Fibroblast of skin of right quadriceps (primary cell): ENCODE measurements around the gene MIP.
A peak's percentile ranks its signal among the peaks of the same experiment; 100 is the strongest.
"Not testable (repeated sequence)": the region's sequence is repeated elsewhere in the genome, so short reads cannot be mapped to it uniquely, and the experiment has no call there.

Source experiments
- DNase-seq: peaks from one replicate; pipeline ENCODE4 v3.0.0-alpha.2; 2013

The MIP gene

DNA sequence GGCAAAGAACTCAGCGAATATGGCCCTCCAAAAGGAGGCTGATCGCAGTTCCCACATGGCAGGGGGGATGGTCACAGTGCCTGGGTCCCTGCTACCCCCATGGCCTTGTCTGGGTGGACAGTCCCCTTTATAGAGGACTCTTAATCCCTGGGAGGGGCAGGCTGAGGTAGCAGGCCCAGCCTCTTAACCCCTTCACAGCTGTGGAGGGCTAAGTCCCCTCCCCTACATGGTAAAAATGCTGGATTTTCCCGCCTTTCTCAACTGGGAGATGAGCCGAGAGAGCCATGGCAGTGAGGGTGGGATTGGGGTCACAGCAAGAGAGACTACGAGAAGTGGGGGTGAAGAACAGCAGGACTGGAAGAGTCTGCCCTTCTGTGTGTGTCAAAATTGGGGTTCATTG, at the start of gene MIP:
Gene MIP, minus strand, starts transcription at position 101 of the 400 bp plus-strand sequence. Its CDS starts 44 bp downstream, at position 57.
- DNase-seq: no peak

DNA sequence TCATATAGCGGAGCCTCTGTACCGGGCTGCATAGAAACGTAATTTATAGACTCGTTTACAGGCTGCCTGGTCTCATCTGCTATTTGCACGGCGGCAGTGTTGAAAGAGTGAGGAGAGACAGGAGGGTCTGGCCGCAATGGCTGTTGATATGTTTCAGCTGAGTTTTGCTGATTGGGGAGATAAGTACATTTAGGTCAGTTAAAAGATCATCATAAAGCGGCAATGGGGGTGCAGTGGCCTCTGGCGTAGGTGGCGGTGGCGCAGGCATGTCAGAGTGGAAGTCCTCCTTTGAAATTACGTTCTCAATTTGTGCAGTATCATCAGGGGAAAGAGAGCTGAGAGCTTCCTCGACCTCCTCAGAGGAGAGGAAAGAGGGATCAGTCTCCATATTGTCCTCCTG, 45.4 kb upstream of the MIP start:
- not testable (repeated sequence) for DNase-seq

DNA sequence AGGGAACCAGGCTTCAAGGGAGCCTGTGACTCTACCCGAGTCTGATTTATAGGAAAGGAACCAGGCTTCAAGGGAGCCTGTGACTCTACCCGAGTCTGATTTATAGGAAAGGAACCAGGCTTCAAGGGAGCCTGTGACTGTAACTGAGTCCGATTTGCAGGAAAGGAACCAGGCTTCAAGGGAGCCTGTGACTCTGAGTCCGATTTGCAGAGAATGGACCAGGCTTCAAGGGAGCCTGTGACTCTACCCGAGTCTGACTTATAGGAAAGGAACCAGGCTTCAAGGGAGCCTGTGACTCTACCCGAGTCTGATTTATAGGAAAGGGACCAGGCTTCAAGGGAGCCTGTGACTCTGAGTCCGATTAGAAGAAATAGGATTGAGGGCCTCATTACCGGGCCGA, 45.0 kb upstream of the MIP start:
- not testable (repeated sequence) for DNase-seq

DNA sequence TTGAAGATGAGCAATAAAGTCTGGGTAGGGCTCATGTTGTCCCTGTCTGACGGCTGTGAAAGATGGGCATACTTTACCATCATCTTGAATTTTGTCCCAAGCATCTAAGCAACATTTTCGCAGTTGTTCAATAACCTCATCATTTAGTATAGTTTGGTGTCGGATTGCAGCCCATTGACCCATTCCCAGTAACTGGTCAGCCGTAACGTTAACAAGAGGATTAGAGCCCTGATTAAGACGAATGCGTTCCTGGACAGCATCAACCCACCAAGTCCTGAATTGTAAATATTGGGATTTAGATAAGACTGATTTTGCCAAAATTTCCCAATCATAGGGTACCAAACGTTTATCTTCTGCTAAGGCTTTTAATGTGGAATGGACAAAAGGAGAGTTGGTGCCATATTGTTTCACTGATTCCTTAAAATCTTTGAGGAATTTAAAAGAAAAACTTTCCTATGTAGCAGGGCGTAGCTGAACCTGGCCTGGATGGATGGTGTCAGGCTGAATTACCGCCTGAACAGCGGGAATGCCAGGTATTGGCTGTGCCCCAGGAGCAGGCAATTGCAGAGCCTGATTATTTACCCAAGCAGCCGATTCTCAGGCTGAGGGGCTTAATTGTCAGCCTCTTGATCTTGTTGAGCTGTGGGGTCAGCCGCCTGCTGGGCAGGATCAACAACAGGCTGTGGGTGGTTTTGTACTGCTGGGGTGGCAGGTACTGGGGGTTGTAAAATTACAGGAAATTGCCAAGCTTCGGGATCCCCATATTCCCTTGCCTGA, 43.9 kb upstream of the MIP start:
- DNase-seq: not testable (repeated sequence)

DNA sequence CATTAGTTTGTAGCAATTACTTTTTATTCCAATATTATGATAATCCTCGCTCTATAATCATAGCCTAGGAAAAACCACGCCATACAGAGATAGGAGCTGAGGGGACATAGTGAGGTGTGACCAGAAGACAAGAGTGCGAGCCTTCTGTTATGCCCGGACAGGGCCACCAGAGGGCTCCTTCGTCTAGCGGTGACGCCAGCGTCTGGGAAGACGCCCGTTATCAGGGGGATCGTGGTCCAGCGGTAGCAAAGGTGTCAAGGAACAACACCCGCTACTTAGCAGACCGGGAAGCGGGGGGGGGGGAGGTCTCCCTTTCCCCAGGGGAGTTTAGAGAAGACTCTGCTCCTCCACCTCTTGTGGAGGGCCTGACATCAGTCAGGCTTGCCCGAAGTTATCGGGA, 42.2 kb upstream of the MIP start:
- DNase-seq: not testable (repeated sequence)

DNA sequence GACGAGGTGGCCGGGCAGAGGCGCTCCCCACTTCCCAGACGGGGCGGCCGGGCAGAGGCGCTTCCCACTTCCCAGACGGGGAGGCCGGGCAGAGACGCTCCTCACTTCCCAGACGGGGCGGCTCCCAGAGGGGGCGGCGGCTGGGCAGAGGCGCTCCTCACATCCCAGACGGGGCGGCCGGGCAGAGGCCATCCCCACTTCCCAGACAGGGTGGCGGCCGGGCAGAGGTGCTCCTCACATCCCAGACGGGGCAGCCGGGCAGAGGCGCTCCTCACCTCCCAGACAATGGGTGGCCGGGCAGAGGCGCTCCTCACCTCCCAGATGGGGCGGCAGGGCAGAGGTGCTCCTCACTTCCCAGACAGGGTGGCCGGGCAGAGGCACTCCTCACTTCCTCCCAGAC, 40.0 kb upstream of the MIP start:
- DNase-seq: not testable (repeated sequence)

DNA sequence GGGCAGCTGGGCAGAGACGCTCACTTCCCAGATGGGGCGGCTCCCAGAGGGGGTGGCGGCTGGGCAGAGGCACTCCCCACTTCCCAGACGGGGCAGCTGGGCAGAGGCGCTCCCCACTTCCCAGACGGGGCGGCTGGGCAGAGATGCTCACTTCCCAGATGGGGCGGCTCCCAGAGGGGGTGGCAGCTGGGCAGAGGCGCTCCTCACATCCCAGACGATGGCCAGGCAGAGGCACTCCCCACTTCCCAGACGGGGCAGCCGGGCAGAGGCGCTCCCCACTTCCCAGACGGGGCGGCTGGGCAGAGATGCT, 39.6 kb upstream of the MIP start:
- not testable (repeated sequence) for DNase-seq

DNA sequence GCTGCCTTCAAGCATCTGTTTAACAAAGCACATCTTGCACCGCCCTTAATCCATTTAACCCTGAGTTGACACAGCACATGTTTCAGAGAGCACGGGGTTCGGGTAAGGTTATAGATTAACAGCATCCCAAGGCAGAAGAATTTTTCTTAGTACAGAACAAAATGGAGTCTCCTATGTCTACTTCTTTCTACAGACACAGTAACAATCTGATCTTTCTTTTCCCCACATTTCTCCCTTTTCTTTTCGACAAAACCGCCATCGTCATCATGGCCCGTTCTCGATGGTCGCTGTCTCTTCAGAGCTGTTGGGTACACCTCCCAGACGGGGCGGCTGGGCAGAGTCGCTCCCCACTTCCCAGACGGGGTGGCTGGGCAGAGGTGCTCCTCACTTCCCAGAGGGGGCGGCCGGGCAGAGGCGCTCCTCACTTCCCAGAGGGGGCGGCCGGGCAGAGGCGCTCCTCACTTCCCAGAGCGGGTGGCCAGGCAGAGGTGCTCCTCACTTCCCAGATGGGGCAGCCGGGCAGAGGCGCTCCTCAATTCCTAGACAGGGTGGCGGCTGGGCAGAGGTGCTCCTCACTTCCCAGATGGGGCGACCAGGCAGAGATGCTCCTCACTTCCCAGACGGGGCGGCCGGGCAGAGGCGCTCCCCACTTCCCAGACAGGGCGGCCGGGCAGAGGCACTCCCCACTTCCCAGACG, 39.1 kb upstream of the MIP start:
- not testable (repeated sequence) for DNase-seq

DNA sequence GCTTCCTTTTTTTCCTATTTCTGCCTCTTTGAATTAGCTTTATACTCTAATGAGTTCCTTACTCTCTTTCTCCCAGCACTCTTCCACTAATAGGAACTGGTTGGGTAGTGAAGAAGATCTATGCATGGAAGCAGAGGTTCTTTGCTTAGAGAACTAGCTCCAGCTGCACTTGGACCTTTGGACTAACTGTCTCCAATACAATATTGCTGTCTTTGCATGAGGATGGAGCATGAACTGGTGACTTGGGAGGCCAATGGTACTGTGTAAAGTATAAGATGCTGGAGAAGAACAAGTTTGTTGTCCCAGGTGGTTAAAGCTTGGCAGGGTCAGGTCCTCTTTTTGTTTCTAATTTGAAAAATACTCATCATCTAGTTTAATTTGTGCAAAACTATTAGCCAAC, 35.9 kb upstream of the MIP start:
- no peak for DNase-seq

DNA sequence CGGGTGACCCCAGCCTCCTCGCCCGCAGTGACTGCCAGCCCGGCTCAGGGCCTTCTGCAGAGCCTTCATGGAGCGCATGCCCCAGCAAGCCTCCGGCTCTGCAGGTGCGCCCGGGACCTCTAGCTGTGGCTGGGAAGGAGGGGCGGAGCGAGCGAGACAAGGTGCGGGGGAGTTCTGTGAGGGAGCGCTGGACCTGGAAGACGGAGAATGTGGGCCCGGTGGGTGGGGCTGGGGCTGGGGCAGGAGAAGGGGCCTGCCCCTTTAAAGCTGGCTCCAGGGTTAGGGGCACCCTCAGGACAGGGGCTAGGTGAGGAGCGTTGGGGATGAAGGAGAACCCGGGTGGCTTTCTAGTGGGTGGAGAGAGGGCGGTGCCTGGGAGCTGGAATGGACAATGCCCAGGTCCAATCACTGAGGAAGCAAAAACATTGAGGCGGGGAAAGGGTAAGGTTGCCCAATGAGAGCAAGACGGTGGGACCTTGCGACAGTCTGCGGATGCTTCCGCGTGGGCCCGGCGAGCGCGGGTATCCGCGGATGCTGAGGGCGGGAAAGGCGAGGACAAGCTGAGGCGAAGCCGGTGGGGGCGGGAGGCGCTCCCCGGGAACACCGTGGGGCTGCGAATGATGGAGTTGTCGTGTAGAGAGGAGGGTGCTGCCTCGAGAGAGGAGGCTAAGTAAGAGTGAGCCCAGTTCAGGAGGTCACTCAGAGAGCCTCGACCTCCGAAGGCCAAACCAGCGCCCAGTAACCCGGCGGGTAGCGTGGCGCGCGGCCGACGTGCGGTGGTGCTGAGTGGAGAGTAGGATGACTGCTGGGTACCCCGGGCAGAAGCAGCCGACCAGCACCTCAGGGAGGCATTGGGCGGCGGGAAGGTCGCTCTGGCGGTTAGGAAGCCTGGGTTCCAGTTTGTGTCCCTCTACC, 33.8 kb upstream of the MIP start, which contains the start of gene GLS2:
Gene GLS2, minus strand, starts transcription at position 121 of the 915 bp plus-strand sequence. Its CDS starts 43 bp downstream, at position 78.
- DNase-seq: peak; percentile 72

DNA sequence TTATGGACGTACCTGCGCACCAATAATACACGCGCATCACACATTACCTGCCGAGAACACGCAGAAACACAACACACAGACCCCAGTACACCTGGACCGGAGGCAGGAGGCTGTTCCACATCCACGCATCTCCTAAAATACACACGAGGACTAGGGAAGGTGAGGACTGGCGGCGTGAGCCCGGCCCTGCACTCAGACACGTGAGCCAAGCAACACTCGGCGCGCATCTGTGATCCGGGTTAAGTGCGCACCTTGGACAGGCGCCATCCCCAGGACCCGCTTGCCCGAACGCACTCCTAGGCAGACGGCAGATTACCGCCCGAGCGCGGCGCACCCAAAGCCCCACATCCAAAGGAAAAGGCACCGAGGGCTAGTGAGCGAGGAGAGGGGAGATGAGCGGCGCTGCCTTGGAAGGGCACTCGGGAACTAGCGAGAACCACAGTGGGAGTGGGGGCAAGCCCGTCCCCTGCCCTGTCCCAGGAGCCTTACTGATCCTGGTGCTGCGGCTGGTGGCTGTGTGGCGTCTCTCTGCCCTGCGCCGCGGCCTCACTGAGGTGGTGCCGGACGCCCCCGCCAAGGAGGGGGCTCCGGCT, 33.1 kb upstream of the MIP start:
- no peak for DNase-seq

DNA sequence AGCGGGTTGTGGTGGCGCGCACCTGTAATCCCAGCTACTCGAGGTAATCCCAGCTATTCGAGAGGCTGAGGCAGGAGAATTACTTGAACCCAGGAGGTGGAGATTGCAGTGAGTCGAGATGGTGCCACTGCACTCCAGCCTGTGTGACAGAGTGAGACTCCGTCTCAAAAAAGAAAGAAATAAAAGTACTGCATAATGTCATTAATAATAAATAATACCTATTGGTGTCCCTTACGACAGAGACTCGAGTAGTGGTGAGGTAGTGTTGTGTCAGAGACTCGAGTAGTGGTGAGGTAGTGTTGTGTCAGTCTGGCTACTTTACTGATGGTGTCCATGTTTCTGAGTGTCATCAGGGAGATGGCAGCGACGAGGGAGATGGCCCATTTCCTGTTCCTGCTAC, 32.2 kb upstream of the MIP start:
- no peak for DNase-seq

DNA sequence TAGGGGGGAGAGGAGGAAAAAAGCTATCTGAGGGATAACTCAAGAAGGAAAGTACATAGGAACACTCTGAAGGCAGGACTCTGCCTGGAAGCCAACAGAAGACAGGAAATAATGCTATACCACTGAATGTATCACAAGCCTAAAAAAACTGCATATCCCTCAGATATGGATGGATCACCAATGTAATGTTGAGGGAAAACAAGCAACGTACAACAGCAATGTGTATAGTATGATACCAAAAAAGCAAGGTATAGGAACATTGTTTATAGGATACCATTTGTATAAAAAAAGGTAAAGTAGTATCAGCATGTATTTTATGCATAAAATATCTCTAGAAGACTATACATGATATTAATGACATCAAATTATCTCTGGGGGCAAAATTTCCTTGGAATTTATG, 30.1 kb upstream of the MIP start:
- no peak for DNase-seq

DNA sequence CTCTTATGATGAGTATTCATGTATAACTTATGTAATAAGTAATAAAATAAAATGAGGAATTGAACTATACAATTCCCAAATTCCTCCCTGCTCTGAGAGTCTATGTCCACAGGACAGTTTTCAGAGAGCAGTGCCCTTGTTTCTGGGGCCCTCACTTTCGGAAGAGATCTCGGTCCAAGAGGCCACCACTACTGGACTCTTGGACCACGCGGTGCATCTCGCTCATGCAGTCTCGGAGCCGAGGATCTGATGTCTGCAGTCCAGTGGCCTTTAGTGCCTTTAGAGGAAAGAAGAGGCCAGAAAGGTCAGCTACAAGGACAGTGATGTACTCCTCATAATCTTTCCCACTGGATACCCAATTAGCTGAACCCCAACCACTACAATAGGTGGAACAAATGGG, 25.2 kb upstream of the MIP start:
- DNase-seq: no peak

DNA sequence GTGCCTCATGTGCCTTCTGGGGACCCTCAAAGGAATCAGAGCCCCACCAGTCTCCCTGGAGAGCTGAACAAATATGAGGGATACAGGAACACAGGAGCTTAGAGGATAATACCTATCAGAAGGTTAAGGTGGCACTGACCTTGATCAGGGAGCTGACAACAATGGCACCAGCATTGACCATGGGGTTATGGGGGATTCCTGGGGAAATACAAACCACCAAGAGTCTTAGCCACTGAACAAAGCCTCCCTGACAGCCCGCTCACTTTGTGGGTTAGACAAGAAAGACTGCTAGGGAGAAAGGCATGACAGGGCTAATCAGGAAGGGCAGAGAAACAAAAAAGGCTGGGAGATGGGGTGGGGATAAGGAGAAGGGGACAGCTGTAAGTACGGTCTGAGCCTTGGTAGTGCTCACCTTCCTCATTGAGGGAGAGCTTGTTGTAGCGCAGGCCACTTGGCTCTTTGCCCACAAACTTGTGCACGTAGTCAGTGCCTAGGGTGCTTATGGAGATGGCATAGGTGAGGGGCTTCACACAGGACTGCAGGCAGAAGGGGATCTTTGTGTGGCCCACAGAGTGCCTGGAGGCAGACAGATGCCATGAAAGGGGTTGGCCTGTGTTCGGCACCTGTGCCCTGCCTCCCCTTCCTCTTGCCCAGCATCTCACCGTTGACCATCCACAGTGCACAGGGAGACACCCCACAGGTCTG, 23.2 kb upstream of the MIP start:
- DNase-seq: no peak

DNA sequence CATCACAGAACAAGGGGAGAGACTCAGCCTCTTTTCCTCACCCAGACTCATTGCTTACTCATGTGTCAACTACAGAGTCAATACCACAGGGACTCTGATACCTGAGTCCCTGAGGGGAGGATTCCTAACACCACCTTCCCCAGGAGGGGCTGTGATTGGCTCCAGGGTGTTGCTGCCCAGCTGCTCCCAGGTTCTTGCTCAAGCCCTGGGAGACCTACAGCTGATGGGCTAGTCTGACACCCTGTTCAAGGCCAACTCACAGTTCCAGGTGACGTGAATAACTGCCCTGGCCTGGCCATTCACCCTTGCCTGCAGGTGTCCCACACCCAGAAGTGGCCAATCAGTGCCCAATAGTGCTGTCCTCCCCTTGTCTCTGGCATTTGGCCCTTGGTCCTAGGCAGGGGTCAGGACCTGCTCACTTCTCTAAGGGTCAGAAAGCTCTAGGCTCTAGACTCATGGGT, 22.5 kb upstream of the MIP start:
- DNase-seq: no peak

DNA sequence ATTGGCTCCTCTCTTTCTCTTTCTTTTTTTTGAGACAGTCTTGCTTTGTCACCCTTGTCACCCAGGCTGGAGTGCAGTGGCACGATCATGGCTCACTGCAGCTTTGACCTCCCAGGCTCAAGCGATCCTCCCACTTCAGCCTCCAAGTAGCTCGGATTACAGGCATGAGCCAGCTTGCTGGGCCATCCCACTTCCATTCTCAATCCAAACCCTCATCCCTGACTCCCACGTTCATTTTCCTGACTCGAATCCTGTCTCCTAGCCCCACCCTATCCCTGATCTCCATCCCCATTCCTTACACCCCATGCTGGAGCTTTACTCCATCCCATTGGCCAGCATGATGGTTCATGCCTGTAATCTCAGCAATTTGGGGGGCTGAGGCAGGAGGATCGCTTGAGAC, 21.7 kb upstream of the MIP start:
- no peak for DNase-seq

DNA sequence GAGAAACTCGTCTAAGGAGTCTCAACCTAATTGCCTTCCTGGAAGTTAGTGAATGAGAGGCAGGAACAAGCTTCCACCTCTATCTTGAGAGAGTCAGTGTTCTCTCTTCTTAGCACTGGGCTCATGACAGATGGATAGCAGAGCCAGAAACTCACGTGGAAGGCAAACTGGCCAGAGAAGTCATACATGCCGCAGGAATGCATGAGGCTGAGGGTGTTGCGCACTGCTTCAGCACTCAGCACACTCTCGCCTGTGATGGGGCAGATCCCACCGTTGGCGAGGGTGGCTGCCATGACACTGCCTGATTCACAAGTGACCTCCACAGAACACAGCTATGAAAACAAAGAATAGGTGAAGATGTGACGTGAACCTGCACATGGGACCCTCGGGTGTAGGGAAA, 19.9 kb upstream of the MIP start:
- DNase-seq: no peak

DNA sequence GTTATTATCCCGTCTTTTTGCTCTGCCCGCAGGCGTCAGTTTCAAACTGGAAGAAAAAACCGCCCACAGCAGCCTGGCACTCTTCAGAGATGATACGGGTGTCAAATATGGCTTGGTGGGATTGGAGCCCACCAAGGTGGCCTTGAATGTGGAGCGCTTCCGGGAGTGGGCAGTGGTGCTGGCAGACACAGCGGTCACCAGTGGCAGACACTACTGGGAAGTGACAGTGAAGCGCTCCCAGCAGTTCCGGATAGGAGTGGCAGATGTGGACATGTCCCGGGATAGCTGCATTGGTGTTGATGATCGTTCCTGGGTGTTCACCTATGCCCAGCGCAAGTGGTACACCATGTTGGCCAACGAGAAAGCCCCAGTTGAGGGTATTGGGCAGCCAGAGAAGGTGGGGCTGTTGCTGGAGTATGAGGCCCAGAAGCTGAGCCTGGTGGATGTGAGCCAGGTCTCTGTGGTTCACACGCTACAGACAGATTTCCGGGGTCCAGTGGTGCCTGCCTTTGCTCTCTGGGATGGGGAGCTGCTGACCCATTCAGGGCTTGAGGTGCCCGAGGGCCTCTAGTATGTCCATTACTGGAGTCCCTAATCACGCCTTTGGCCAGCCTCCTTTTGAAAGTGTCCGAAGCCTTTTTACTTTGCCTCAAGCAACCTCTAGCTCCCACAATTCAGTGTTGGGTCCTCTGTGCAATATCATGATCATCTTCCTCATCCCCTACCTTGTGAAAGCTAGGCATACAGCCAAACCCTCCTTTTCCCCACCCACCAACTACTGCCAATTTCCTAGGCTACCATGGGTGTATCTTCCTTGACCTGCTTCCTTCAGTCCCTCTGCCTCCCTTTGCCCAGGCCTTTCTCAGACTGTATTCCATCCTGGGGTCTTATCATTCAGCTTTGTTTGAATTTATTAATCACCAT, 14.8 kb upstream of the MIP start:
- no peak for DNase-seq

DNA sequence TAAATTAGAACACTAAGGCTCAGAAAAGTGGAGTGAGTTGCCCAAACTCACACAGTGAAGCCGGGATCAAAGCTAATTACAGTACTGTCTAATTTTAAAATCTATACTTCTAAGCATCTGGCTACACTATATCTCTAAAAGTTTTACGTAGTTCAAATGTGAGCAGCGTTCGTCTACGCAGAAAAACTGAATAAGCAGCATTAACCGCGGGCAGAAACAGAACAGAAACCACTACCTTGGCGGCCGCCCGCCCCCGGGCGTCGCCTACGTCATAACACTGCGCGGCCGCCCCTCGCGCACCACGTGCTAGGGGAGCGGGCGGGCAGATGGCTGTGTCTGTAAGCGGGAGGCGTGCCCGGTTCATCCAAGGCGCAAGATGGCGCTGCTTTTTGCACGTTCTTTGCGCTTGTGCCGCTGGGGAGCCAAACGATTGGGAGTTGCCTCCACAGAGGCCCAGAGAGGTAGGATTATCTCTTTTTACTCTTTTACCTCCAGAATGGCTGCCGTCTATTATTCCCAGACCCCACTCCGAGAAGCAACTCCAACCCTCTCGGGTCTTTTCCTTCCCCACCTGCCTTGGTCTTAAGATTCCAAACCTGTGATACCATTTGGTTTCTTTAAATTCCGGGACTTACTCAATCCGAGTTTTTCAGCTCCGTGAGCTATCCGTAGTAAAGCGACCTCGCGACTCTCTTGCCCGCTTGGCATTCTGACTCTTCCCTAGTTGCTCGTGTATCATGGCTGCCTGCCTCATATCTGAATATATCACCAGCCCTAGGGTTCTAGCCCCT, 14.0 kb upstream of the MIP start, which contains the start of gene SPRYD4:
Gene SPRYD4, plus strand, starts transcription at position 363 of the 791 bp plus-strand sequence. Its CDS starts 14 bp downstream, at position 377.
- DNase-seq: peak; percentile 91
